Hepatocyte (in vitro differentiated cells): ENCODE data around the gene NRG3. TPM values are rescaled to one million over a fixed set of nuclear protein-coding genes. Genes with fewer than 3 reads are reported as not detected.

Source experiments
- DNase-seq: peaks from one replicate; pipeline ENCODE4 v3.0.0-alpha.2; 2016; ENCODE audit warnings: low spot score
- H2AFZ ChIP-seq: fragments of 200-600 bp; sonication (generic); 2 replicates; pipeline ENCODE4 v1.6.0; 2016; ENCODE audit warnings: antibody characterized with exemption, mild to moderate bottlenecking
- H3K27ac ChIP-seq: fragments of 200-600 bp; sonication (generic); 2 replicates; pipeline ENCODE4 v1.5.1; 2016; ENCODE audit warnings: mild to moderate bottlenecking
- H3K27me3 ChIP-seq: fragments of 200-600 bp; sonication (generic); 2 replicates; pipeline ENCODE4 v1.6.1; 2016
- H3K36me3 ChIP-seq: fragments of 200-600 bp; sonication (generic); replicated peaks from 2 replicates; pipeline ENCODE4 v1.5.1; 2016; ENCODE audit warnings: low read depth; ENCODE audit not compliant: insufficient read depth
- H3K4me1 ChIP-seq: fragments of 200-600 bp; sonication (generic); 2 replicates; pipeline ENCODE4 v1.5.1; 2016; ENCODE audit warnings: mild to moderate bottlenecking, moderate library complexity; ENCODE audit not compliant: insufficient read depth
- H3K4me2 ChIP-seq: fragments of 200-600 bp; sonication (generic); 2 replicates; pipeline ENCODE4 v1.6.0; 2016
- H3K4me3 ChIP-seq: fragments of 200-600 bp; sonication (generic); 2 replicates; pipeline ENCODE4 v1.5.1; 2016; ENCODE audit warnings: mild to moderate bottlenecking
- H3K79me2 ChIP-seq: fragments of 200-600 bp; sonication (generic); 2 replicates; pipeline ENCODE4 v1.6.0; 2017; ENCODE audit warnings: mild to moderate bottlenecking
- H3K9me2 ChIP-seq: fragments of 200-600 bp; sonication (generic); replicated peaks from 2 replicates; pipeline ENCODE4 v1.6.0; 2017; ENCODE audit warnings: mild to moderate bottlenecking; ENCODE audit not compliant: insufficient read depth
- H3K9me3 ChIP-seq: fragments of 200-600 bp; sonication (generic); 2 replicates; pipeline ENCODE4 v1.5.1; 2016; ENCODE audit warnings: low read depth, mild to moderate bottlenecking
- H4K20me1 ChIP-seq: fragments of 200-600 bp; sonication (generic); 2 replicates; pipeline ENCODE4 v1.6.0; 2016; ENCODE audit warnings: mild to moderate bottlenecking; ENCODE audit not compliant: insufficient read depth, poor library complexity, severe bottlenecking
- CTCF ChIP-seq: fragments of 200-600 bp; sonication (generic); IDR thresholded peaks from 2 replicates; pipeline ENCODE4 v1.5.1; 2016; ENCODE audit warnings: antibody characterized with exemption, mild to moderate bottlenecking; ENCODE audit not compliant: poor library complexity
- EZH2 ChIP-seq: fragments of 200-600 bp; sonication (generic); IDR thresholded peaks from 2 replicates; pipeline ENCODE4 v1.6.1; 2016; ENCODE audit warnings: antibody characterized with exemption, mild to moderate bottlenecking, borderline replicate concordance
- EZH2phosphoT487 ChIP-seq: fragments of 200-600 bp; sonication (generic); IDR thresholded peaks from one replicate; pipeline ENCODE4 v1.6.1; 2018; ENCODE audit warnings: antibody characterized with exemption, mild to moderate bottlenecking, low read depth, moderate library complexity; ENCODE audit not compliant: unreplicated experiment, severe bottlenecking
- WGBS: methylation state at CpG from one replicate; pipeline ENCODE4 v1.1.6; 2016; ENCODE audit warnings: low lambda C conversion rate; ENCODE audit errors: missing lambda C conversion rate; 5-methylcytosine and 5-hydroxymethylcytosine counted together
- polyA plus RNA-seq: library from polyadenylated mRNA; unstranded; fragments of >200 nt; fragmentation: Nextera tagmentation; extraction: Ambion mirVana; gene quantifications from 2 replicates; pipeline ENCODE4 v1.2.1, GENCODE V29; 2016
- total RNA-seq: library from RNA; depleted of rRNA; stranded (reverse); fragments of >200 nt; gene quantifications from 2 replicates; pipeline ENCODE4 v1.2.3, GENCODE V29; 2014

Gene NRG3
- total and polyA plus RNA-seq, 2 experiments from 2014 or later, result 0.57 to 2.0 TPM

- DNase-seq, result no peak
- no peak overlapping the region for H3K27ac ChIP-seq
- WGBS, result 79% methylated on average over 1 of the region's 1 CpG
- H3K79me2 ChIP-seq, result no peaks in the 10 kb centered on the region
- no peak overlapping the region for H3K4me3 ChIP-seq
- no peaks in the 10 kb centered on the region for H3K9me3 ChIP-seq
- no peaks in the 10 kb centered on the region for H3K36me3 ChIP-seq
- no peaks in the 10 kb centered on the region for H4K20me1 ChIP-seq
- peaks cover 11% of the 10 kb centered on the region for H3K27me3 ChIP-seq
- TF ChIP-seq EZH2, result no peak
- no peak for TF ChIP-seq CTCF
- TF ChIP-seq EZH2phosphoT487, result no peak
- H2AFZ ChIP-seq, result no peak overlapping the region
- H3K9me2 ChIP-seq, result no peaks in the 10 kb centered on the region
- H3K4me1 ChIP-seq, result no peaks in the 10 kb centered on the region
- no peak overlapping the region for H3K4me2 ChIP-seq
Observed at GRCh38 chr10:81884856-81885255, 9.9 kb downstream of the NRG3 start.

GRCh38 chr10:81885491-81885890 lies 10.5 kb downstream of the NRG3 start:
- no peak overlapping the region for H3K4me3 ChIP-seq
- H3K9me2 ChIP-seq, result no peaks in the 10 kb centered on the region
- 91% methylated on average over 2 of the region's 2 CpGs for WGBS

GRCh38 chr10:81886939-81887338 lies 11.9 kb downstream of the NRG3 start:
- no peaks in the 10 kb centered on the region for H3K9me3 ChIP-seq
- no peaks in the 10 kb centered on the region for H3K4me1 ChIP-seq
- no peaks in the 10 kb centered on the region for H3K9me2 ChIP-seq
- no peaks in the 10 kb centered on the region for H3K27me3 ChIP-seq
- no peak overlapping the region for H3K4me3 ChIP-seq
- no peaks in the 10 kb centered on the region for H3K79me2 ChIP-seq
- no peak overlapping the region for H3K27ac ChIP-seq
- no peak overlapping the region for H3K4me2 ChIP-seq
- no peak for DNase-seq
- no peak overlapping the region for H2AFZ ChIP-seq
- no peaks in the 10 kb centered on the region for H4K20me1 ChIP-seq
- H3K36me3 ChIP-seq, result no peaks in the 10 kb centered on the region
- TF ChIP-seq EZH2 (no peak), EZH2phosphoT487 (no peak), CTCF (no peak)

More at GRCh38 chr10:81885491-81885890, 10.5 kb downstream of the NRG3 start:
- Histone ChIP-seq H3K79me2 (no peaks in the 10 kb centered on the region), H3K36me3 (no peaks in the 10 kb centered on the region), H3K9me3 (no peaks in the 10 kb centered on the region), H3K4me1 (no peaks in the 10 kb centered on the region), H3K27me3 (peaks cover 4% of the 10 kb centered on the region), H2AFZ (no peak overlapping the region), H3K27ac (no peak overlapping the region), H4K20me1 (no peaks in the 10 kb centered on the region), H3K4me2 (no peak overlapping the region)
- DNase-seq, result no peak
- no peak for TF ChIP-seq CTCF
- TF ChIP-seq EZH2phosphoT487, result no peak
- TF ChIP-seq EZH2, result no peak
